Activated CD4-positive, alpha-beta T cell treated with anti-CD3 and anti-CD28 coated beads for 48 hours (primary cell): ENCODE data around the gene TRPM7.
"Not testable (repeated sequence)": the region's sequence is repeated elsewhere in the genome, so short reads cannot be mapped to it uniquely, and the experiment has no call there.

Experiments
- DNase-seq: peaks from one replicate; pipeline ENCODE4 v3.0.0-alpha.2; 2020

The TRPM7 gene

DNA sequence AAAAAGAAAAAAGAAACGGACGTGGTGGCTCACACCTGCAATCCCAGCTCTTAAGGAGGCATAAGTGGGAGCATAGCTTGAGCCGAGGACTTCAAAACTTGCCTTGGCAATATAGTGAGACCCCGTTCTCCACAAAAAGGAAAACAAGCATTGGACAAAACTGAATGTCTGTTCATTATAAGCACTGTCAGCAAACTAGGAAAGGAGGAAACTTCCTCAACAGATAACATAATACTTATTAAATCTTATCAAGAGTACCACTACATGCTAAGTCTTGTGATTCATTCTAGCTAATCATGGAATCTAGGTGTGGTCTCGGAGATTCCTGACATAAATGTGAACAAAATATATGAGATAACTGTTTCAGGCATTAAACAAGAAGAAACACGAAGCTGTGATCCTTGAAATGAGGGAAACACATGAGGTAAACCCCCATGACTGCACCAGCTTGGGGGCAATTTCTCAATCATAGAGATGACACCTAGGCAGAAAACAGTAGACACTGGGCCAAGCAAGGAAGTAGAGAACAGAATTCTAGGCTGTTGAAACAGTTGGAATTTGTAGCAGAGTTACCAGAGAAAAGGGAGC, 33.3 kb downstream of the TRPM7 start:
- DNase-seq: no peak

- no peak for DNase-seq
These were observed 33.9 kb downstream of the TRPM7 start for GRCh38 chr15:50652671-50653070.

DNA sequence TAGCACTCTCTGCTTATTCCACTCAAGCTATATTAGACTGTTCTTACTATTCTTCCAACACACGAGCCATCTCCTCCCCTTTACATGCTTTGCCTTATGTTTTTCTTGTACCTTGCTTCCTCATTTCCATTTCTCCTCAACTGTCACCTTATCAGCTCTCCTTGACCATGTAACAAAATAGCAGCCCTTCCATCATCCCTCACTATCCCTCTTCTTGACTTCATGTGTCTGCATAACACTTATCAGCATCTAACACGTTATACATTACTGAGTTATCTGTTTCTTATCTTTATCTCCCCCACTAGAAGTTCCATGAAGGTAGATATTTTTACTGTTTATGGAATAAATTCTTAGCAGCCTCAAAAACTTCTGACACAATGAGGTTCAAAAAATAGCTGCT, 45.3 kb downstream of the TRPM7 start:
- DNase-seq: no peak

GRCh38 chr15:50636146-50636545, 50.5 kb downstream of the TRPM7 start:
- DNase-seq: no peak

GRCh38 chr15:50633653-50634052, 52.9 kb downstream of the TRPM7 start:
- DNase-seq: no peak

DNA sequence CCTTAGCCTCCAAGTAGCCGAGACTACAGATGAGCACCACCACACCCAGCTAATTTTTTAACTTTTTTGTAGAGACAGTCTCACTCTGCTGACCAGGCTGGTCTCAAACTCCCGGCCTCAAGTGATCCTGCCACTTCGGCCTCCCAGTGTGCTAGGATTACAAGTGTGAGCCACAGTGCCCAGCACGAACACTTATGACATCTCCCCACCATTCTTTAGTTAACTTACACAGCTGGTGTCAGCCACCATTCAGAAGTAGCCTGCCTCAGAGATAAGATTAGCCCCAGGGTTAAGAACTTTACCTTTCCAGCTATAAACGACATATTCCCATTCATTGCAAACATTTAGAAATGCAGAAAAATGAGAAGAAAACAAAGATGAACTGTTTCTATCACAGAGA, 58.2 kb downstream of the TRPM7 start:
- no peak for DNase-seq

DNA sequence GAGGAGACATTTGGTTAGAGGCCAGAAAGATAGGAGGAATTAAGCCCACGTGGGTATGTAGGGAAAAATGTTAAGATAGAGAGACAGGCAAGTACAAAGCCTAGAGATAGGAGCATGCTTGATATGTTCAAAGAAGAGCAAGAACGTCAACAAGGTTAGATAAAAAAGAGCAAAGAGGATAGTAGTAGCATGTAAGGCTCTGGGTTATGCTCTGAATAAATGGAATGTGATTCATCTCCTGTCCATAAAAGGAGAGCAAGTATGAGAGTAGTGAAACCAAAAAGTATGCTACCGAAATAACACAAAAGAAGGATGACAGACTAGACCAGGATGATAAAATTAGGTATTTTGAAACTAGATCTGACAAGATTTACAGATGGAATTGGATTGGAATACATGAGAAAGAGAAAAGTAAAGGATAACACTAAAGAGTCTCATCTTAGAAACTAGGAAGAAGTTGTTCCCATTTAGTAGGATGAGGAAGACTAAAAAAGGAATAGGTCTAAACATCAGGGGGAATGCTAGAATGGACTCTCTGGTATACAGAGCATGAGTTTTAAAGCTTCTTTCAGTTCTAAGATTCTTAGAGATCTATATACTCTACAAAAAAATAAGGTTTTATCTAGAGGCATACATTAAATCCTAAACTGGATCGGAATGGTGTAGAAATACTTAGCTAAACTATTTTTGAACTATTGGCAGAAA, 59.1 kb downstream of the TRPM7 start:
- no peak for DNase-seq

- DNase-seq: no peak
These were observed 61.9 kb downstream of the TRPM7 start for GRCh38 chr15:50624616-50625168.

DNA sequence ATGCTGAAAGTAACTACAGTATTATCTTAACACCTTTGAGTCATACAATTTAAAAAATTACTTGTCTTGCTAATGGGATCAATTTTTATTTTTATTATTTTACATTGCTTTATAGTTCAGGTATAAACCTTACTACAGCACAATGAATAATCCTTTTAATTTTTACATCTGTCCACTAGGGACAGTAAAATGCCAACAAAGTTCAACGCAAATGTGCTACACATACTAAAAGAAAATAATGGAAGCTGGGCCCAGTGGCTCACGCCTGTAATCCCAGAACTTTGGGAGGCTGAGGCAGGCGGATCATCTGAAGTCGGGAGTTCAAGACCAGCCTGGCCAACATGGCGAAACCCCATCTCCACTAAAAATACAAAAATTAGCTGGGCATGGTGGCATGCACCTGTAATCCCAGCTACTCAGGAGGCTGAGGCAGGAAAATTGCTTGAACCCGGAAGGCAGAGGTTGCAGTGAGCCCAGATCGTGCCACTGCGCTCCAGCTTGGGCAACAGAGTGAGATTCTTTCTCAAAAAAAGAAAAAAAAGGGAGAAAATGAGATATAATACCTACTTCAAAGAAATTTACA, 64.1 kb downstream of the TRPM7 start:
- not testable (repeated sequence) for DNase-seq

DNA sequence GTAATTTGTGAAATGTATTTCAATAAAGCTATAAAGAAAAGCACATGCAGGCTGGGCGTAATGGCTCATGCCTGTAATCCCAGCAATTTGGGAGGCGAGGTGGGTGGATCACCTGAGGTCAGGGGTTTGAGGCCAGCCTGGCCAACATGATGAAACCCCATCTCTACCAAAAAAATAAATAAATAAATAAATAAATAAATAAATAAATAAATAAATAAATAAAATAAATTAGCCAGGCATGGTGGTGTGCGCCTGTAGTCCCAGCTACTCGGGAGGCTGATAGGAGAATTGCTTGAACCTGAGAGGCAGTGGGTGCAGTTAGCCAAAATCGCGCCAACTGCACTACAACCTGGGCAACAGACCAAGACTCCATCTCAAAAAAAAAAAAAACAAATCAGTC, 69.6 kb downstream of the TRPM7 start:
- DNase-seq: not testable (repeated sequence)

- DNase-seq: not testable (repeated sequence)
These were observed 70.0 kb downstream of the TRPM7 start for GRCh38 chr15:50616554-50616953.

- no peak for DNase-seq
These were observed 73.0 kb downstream of the TRPM7 start for GRCh38 chr15:50613600-50613999.

DNA sequence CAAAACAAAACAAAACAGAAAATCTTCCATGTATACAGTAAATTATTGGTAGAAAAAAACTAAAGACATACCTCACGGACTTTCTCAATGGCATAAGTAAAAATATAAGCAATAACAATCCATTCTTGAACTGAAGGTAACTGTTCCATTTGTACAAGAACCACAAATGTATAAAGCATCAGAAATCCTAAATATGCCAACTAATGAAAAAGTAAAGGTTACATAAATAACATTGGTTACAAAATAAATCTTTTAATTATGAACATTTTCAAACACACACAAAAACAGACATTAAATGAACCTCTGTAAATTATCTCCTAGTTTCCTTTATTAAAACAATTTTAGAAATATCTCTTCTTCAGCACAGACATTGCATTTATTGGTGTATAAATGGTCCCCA, 79.5 kb downstream of the TRPM7 start:
- no peak for DNase-seq

- no peak for DNase-seq
These were observed 81.1 kb downstream of the TRPM7 start for GRCh38 chr15:50605462-50605861.

DNA sequence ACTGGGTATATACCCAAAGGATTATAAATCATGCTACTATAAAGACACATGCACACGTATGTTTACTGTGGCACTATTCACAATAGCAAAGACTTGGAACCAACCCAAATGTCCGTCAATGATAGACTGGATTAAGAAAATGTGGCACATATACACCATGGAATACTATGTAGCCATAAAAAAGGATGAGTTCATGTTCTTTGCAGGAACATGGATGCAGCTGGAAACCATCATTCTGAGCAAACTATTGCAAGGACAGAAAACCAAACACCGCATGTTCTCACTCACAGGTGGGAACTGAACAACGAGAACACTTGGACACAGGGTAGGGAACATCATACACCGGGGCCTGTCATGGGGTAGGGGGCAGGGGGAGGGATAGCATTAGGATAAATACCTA, 84.6 kb downstream of the TRPM7 start:
- DNase-seq: not testable (repeated sequence)

- DNase-seq: no peak
These were observed 92.3 kb downstream of the TRPM7 start for GRCh38 chr15:50594311-50594710.

- no peak for DNase-seq
These were observed 92.8 kb downstream of the TRPM7 start for GRCh38 chr15:50593761-50594160.

- no peak for DNase-seq
These were observed 96.3 kb downstream of the TRPM7 start for GRCh38 chr15:50590288-50590687.

DNA sequence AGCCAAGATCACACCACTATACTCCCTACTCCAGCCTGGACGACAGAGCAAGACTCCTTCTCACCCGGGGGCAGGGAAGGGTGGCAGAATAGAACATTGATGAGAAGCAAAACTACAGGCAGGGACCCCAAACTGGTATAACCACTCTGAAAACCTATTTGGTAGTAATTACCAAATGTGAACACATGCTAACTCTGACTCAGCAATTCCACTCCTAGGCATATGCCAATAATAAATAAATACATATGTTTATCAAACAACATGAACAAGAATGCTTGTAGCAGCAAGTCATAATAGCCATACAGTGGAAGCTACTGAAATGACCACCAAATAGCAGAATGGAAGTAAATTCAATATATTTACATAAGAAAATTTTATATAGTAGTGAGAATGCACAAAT, 109.1 kb downstream of the TRPM7 start:
- no peak for DNase-seq

- DNase-seq: no peak
These were observed 110.4 kb downstream of the TRPM7 start for GRCh38 chr15:50576166-50576565.

- DNase-seq: not testable (repeated sequence)
These were observed 112.8 kb downstream of the TRPM7 start for GRCh38 chr15:50573842-50574241.

DNA sequence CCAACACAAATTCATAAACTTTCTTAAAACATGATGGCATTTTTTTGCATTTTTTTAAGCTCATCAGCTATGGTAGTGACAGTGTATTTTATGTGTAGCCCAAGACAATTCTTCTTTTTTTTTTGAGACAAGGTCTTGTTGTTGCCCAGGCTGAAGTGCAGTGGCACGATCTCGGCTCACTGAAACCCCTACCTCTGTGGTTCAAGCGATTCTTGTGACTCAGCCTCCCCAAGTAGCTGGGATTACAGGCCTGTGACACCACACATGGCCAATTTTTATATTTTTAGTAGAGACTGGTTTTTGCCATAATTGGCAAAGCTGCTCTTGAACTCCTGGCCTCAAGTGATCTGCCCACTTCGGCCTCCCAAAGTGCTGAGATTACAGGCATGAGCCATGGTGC, 122.8 kb downstream of the TRPM7 start:
- peak; percentile 17 for DNase-seq

- peak; percentile 23 for DNase-seq
These were observed 123.6 kb downstream of the TRPM7 start for GRCh38 chr15:50562735-50563640.
